Mucosa of descending colon (tissue), 3 donors: Measurements from ENCODE around the gene BAIAP2. TPM values are rescaled to one million over a fixed set of nuclear protein-coding genes. Genes with fewer than 3 reads are reported as not detected.

Source experiments
- ATAC-seq: fragments of 200-7000 bp; cut with Tn5 transposase; one replicate; pipeline ENCODE4 v1.9.1; 2020; ENCODE audit warnings: mild to moderate bottlenecking, moderate library complexity
- DNase-seq, 3 donors: peaks; one replicate each; pipeline ENCODE4 v3.0.0-alpha.2; 2020
- H3K36me3 ChIP-seq: fragments of 200-600 bp; one replicate; pipeline ENCODE4 v1.8.0; 2021; ENCODE audit warnings: low read depth, mild to moderate bottlenecking
- H3K4me1 ChIP-seq: fragments of 200-600 bp; one replicate; pipeline ENCODE4 v1.8.0; 2021; ENCODE audit warnings: low read depth, mild to moderate bottlenecking
- H3K4me3 ChIP-seq: fragments of 200-600 bp; one replicate; pipeline ENCODE4 v1.8.0; 2021; ENCODE audit warnings: mild to moderate bottlenecking
- H3K9me3 ChIP-seq: fragments of 200-600 bp; one replicate; pipeline ENCODE4 v1.8.0; 2021; ENCODE audit warnings: mild to moderate bottlenecking
- intact Hi-C, 2 donors: fragments of 100-400 bp; cut with DNase I in 1 of 2; cut with micrococcal nuclease in 1 of 2; formaldehyde crosslinking; loops; one replicate each; pipeline versions ENCODE4 v1.11.0 to v1.11.1; 2022; cut with DNase I, micrococcal nuclease
- total RNA-seq, 3 donors: library from RNA; stranded (reverse); fragmentation: NEBNext Ultra II Directional in 2 of 3; extraction: Animal tissue kit (Norgen Biotek cat#: 25700) in 2 of 3; gene quantifications; one replicate each; pipeline versions ENCODE4 v1.2.1 to v1.2.4, GENCODE V29; 2021 to 2023
- TF ChIP-seq, protein P1 (sequence below): fragments of 200-600 bp; IDR thresholded peaks from one replicate; pipeline ENCODE4 v1.8.0; 2022; ENCODE audit warnings: antibody characterized with exemption, mild to moderate bottlenecking
- donor health status: DM: no; HTN: no; CAD: no; lungs with moderate emphysema.
- donor health status: DM: no; HTN: no; CAD: no.
- donor health status: DM: no; HTN: yes; CAD: no.

BAIAP2 gene
- total RNA-seq, 3 donors from 2014 or later, result 11.6 to 76.7 (median 19.4) TPM

DNA sequence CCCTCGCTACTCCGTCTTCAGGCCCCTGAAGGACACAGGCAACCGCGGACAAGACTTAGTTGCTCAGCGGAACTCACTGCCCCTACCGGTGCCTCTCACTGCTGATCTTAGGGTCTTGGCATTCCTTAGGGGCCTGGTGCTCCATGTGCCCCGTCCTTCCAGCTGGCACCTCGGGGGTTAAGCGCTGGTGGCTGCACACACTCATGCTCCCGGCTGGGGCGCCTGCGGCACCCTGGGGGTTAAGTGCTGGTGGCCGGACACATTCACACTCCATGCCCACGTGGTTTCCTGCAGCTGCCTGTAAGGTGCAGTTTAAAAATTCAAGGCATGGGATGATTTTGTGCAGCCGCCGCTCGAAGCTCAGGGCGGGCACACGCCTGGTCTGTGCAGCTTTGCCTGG is 45.1 kb downstream of the BAIAP2 start:
- H3K9me3 ChIP-seq, result no peaks in the 10 kb centered on the region
- intact Hi-C loops, result no loop called here
- no peaks in the 10 kb centered on the region for H3K4me1 ChIP-seq
- DNase-seq, result no peak
- no peak overlapping the region for H3K4me3 ChIP-seq
- H3K36me3 ChIP-seq, result no peaks in the 10 kb centered on the region
- TF ChIP-seq, protein P1, sequence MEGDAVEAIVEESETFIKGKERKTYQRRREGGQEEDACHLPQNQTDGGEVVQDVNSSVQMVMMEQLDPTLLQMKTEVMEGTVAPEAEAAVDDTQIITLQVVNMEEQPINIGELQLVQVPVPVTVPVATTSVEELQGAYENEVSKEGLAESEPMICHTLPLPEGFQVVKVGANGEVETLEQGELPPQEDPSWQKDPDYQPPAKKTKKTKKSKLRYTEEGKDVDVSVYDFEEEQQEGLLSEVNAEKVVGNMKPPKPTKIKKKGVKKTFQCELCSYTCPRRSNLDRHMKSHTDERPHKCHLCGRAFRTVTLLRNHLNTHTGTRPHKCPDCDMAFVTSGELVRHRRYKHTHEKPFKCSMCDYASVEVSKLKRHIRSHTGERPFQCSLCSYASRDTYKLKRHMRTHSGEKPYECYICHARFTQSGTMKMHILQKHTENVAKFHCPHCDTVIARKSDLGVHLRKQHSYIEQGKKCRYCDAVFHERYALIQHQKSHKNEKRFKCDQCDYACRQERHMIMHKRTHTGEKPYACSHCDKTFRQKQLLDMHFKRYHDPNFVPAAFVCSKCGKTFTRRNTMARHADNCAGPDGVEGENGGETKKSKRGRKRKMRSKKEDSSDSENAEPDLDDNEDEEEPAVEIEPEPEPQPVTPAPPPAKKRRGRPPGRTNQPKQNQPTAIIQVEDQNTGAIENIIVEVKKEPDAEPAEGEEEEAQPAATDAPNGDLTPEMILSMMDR, result no peak
- ATAC-seq, result no peak

DNA sequence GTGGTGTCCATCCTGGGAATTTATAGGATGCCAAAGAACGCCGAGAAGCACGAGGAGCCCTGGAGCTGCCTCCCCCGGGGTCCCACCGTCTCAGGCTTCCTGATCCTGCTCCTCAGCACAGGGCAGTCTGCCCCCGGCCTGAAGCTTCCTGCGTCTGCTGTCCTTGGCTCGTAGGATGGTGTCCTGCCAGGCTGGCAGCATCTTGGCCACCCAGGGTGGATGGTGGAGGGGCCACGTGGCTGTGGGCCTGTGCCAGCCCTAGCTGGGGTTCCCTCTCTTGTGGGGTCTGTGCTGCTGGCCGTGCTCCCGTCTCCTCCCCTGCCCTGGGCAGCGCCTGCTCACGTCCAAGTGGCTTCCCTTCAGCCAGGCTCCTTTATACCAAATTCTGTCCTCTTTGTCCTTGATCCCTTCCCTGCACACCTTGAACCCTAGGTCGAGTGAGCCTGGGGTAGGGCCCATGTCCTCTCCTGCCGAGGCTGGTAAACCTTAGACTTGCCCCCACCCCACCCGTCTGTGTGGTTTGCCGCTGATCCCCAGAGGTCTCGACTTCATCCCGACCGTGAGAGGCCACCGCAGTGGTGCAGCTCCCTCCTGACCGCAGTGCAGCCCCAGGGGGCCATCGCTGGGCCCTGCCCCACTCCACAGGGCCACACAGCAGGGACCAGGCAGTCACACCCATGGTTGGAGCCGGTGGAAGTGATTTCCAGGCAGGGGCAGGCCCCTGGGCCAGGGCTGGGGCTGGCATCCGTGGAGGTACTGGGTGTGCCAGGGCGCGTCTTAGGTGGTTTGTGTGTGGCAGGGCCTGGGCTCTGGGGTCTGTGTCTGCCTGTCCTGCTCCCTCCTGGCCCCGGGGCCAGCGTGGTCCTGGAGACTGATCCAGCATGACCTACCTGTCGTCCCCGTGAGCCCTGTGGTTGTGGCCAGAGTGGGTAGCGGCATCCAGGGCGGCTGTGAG is 46.5 kb downstream of the BAIAP2 start:
- TF ChIP-seq, protein P1, result no peak
- ATAC-seq (no peak), DNase-seq (no peak)
- intact Hi-C loops, result no loop called here
- no peak overlapping the region for H3K4me3 ChIP-seq
- no peaks in the 10 kb centered on the region for H3K36me3 ChIP-seq
- no peaks in the 10 kb centered on the region for H3K9me3 ChIP-seq
- no peaks in the 10 kb centered on the region for H3K4me1 ChIP-seq

DNA sequence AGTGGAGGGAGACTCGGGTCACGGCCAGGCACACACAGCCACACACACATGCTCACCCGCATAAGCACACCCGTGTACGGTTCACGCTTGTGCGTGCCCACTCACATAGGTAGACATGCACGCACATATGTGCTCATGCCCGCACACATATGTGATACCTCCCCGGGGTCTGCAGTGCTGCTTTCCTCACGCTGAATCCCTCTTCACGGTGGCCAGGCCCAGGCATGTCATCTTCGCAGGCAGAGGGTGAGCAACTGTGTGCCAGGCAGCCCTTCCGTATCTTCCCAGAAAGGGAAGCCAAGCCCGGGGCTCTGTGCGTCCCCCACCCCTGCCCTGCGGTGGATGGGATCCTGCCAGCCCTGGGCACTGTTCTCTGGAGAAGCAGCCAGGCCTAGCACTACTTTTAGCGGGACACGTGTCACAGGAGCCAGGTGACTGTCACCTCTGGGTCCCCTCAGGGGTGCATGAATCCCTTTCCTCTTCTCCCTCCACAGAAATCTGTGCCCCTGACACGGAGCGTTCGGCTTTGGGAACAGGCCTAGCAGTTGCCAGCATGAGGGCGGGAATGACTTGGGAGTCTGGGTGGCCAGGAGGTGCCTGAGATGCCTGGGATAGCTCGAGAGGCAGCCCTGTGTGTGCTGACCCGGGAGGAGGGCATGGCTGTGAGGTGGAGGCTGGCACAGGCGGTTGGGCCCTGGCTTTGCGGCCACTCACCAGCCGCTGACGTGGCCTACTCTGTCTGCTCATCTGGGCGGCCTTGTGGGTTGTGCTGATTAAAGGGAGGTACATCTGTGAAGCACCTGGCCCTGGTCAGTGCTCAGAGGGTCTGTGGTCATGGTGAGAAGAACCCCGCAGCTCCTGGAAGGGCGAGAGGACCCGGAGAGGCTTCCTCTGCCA is 47.5 kb downstream of the BAIAP2 start:
- intact Hi-C loops, result no loop called here
- H3K4me1 ChIP-seq, result no peaks in the 10 kb centered on the region

DNA sequence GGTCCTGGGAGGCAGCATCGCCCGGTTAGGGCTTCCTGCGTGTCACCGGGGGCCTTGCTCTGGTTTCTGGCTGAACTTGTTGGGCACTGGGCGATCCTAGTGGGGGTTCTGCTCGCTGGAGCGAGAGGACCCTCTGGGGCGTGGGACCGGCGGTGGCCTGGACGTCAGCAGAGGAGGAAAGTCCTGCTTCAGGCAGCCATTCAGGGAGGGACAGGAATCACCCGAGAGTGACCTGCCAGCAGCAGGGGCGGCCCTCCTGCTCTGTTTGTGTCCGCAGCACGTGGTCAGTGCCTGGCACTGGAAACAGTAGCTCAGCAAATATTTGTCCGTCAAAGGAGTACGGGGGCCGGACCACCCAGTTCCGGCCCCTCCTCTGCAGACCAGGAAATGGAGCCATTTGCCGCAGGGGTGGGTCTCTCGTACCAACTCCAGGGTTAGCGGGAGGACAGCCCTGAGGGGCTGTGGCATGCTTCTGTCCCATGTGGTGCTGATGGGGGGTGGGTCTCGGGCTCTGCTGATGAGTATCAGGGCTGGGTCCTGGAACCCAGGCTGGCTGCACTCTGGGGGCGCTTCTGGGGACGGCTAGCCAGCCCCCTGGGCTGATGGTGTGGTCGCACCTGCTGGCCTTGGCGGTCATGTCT is 48.3 kb downstream of the BAIAP2 start:
- no peaks in the 10 kb centered on the region for H3K36me3 ChIP-seq
- intact Hi-C loops, result no loop called here
- TF ChIP-seq, protein P1, result no peak
- no peak for DNase-seq
- H3K4me1 ChIP-seq, result no peaks in the 10 kb centered on the region
- no peak overlapping the region for H3K4me3 ChIP-seq
- no peaks in the 10 kb centered on the region for H3K9me3 ChIP-seq
- ATAC-seq, result no peak

More for the DNA sequence above, 47.5 kb downstream of the BAIAP2 start:
- TF ChIP-seq, protein P1, result no peak
- Histone ChIP-seq H3K4me3 (no peak overlapping the region), H3K9me3 (no peaks in the 10 kb centered on the region), H3K36me3 (no peaks in the 10 kb centered on the region)
- DNase-seq (no peak), ATAC-seq (no peak)

DNA sequence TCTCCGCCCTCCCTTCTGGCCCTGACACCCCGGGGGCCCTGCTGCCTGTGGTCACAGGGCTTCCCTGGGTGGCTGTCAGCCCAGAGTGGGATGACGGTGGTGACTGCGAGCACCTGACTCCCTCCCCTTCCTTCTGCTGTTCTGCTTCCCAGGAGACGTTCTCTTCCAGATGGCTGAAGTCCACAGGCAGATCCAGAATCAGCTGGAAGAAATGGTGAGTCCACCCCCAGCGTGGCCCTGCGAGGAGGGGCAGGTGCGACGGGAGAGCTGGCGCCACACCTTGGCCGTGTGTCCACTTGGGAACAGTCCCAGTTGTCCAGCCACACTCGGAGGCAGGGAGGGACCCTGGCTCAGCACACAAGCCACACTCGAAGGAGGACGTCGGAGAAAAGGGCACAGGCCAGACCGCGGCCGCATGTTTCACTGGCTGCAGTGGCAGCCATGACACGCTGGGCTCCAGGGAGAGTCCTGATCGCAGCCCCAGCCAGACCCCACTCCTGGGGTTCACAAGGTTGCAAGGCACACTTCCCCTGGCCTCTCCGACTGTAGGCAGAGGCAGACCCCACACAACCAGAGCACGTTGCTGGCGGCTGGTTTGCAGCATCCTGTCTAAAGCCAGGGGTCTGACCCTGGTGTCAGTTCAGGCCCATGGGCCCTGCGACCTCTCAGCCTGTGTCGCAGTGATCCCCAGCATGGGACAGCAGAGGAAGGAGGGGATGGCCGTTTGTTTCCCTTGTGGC is 49.9 kb downstream of the BAIAP2 start:
- H3K4me3 ChIP-seq, result no peak overlapping the region
- H3K36me3 ChIP-seq, result no peaks in the 10 kb centered on the region
- H3K9me3 ChIP-seq, result no peaks in the 10 kb centered on the region
- H3K4me1 ChIP-seq, result no peaks in the 10 kb centered on the region
- ATAC-seq (no peak), DNase-seq (no peak)
- intact Hi-C loops, result no loop called here
- TF ChIP-seq, protein P1, result no peak
